ENCODE results near the gene LINGO3. TPM values are rescaled to one million over a fixed set of nuclear protein-coding genes. Genes with fewer than 3 reads are reported as not detected.

The LINGO3 gene
- total RNA-seq, 1 donor from 2014 or later: not detected

GRCh38 chr19:2312820-2313501 is 5.0 kb upstream of the LINGO3 start:
- Histone ChIP-seq H3K27me3 (peaks cover 10% of the 10 kb centered on the region), H3K27ac (no peak overlapping the region), H3K4me1 (no peaks in the 10 kb centered on the region), H3K36me3 (no peaks in the 10 kb centered on the region), H3K4me3 (no peak overlapping the region), H3K9me3 (peaks cover 7% of the 10 kb centered on the region)
- DNase-seq (ENCODE audit: extremely low spot score in 2 of 2): no peak
- TF ChIP-seq POLR2A (IDR thresholded peaks at IDR 0.05): no peak
- TF ChIP-seq POLR2AphosphoS5 (IDR thresholded peaks at IDR 0.05; ENCODE audit: insufficient read depth in 1 of 2, low read depth in 1 of 2): no peak
- intact Hi-C loops (cut with DNase I): no loop called here

GRCh38 chr19:2311093-2311492 is 3.1 kb upstream of the LINGO3 start:
- Histone ChIP-seq H3K4me3 (no peak overlapping the region), H3K9me3 (peaks cover 7% of the 10 kb centered on the region), H3K27ac (no peak overlapping the region), H3K27me3 (peaks cover 10% of the 10 kb centered on the region), H3K4me1 (no peaks in the 10 kb centered on the region), H3K36me3 (no peaks in the 10 kb centered on the region)
- no peak for DNase-seq (ENCODE audit: extremely low spot score in 2 of 2)
- TF ChIP-seq POLR2AphosphoS5 (IDR thresholded peaks at IDR 0.05; ENCODE audit: insufficient read depth in 1 of 2, low read depth in 1 of 2): no peak
- no peak for TF ChIP-seq POLR2A (IDR thresholded peaks at IDR 0.05)
- no peak for TF ChIP-seq CTCF (IDR thresholded peaks at IDR 0.05)
- intact Hi-C loops (cut with DNase I): no loop called here

- Histone ChIP-seq H3K9me3 (peaks cover 2% of the 10 kb centered on the region), H3K4me1 (no peaks in the 10 kb centered on the region), H3K27me3 (peaks cover 10% of the 10 kb centered on the region), H3K4me3 (no peak overlapping the region), H3K27ac (no peak overlapping the region), H3K36me3 (no peaks in the 10 kb centered on the region)
- no peak for DNase-seq (ENCODE audit: extremely low spot score in 2 of 2)
- TF ChIP-seq CTCF (IDR thresholded peaks at IDR 0.05) (no peak), POLR2AphosphoS5 (IDR thresholded peaks at IDR 0.05; ENCODE audit: insufficient read depth in 1 of 2, low read depth in 1 of 2) (no peak), POLR2A (IDR thresholded peaks at IDR 0.05) (no peak)
- intact Hi-C loops (cut with DNase I): no loop called here
These were observed 1.9 kb upstream of the LINGO3 start for GRCh38 chr19:2309734-2310362.

GRCh38 chr19:2307518-2308012 is 389 bp downstream of the LINGO3 start:
- intact Hi-C loops (cut with DNase I): no loop called here
- peaks cover 6% of the 10 kb centered on the region for H3K4me1 ChIP-seq
- no peaks in the 10 kb centered on the region for H3K36me3 ChIP-seq
- TF ChIP-seq POLR2A (IDR thresholded peaks at IDR 0.05) (no peak), CTCF (IDR thresholded peaks at IDR 0.05) (no peak), POLR2AphosphoS5 (IDR thresholded peaks at IDR 0.05; ENCODE audit: insufficient read depth in 1 of 2, low read depth in 1 of 2) (no peak)
- H3K27me3 ChIP-seq: peaks cover 4% of the 10 kb centered on the region
- H3K4me3 ChIP-seq: peak overlapping the region in 1 of 2 donors; percentile 16
- H3K27ac ChIP-seq: no peak overlapping the region
- DNase-seq (ENCODE audit: extremely low spot score in 2 of 2): no peak
- no peaks in the 10 kb centered on the region for H3K9me3 ChIP-seq

GRCh38 chr19:2306971-2307370 is 983 bp downstream of the LINGO3 start:
- intact Hi-C loops (cut with DNase I): no loop called here
- H3K27me3 ChIP-seq: peaks cover 4% of the 10 kb centered on the region
- no peaks in the 10 kb centered on the region for H3K36me3 ChIP-seq
- H3K4me3 ChIP-seq: no peak overlapping the region
- TF ChIP-seq POLR2A (IDR thresholded peaks at IDR 0.05) (no peak), POLR2AphosphoS5 (IDR thresholded peaks at IDR 0.05; ENCODE audit: insufficient read depth in 1 of 2, low read depth in 1 of 2) (no peak), CTCF (IDR thresholded peaks at IDR 0.05) (no peak)
- no peak for DNase-seq (ENCODE audit: extremely low spot score in 2 of 2)
- H3K27ac ChIP-seq: no peak overlapping the region
- H3K4me1 ChIP-seq: peaks cover 11% of the 10 kb centered on the region
- H3K9me3 ChIP-seq: no peaks in the 10 kb centered on the region
